GM21367 (cell line): ENCODE data around the gene INO80B.
A peak's percentile ranks its signal among the peaks of the same experiment; 100 is the strongest.
"Not testable (repeated sequence)": the region's sequence is repeated elsewhere in the genome, so short reads cannot be mapped to it uniquely, and the experiment has no call there.

Source experiments
- ATAC-seq: cut with Tn5 transposase; IDR thresholded peaks from one replicate; pipeline ENCODE4 v1.9.1; 2021; ENCODE audit not compliant: unreplicated experiment

INO80B gene

GRCh38 chr2:74447230-74447999 lies 7.5 kb upstream of the INO80B start:
- ATAC-seq: no peak

GRCh38 chr2:74448771-74449170 lies 6.1 kb upstream of the INO80B start:
- ATAC-seq: no peak

GRCh38 chr2:74450570-74451190 lies 4.2 kb upstream of the INO80B start:
- ATAC-seq: no peak

- no peak for ATAC-seq
These were observed 2.3 kb downstream of the INO80B start for GRCh38 chr2:74457129-74457548.

- ATAC-seq: peak; percentile 28
These were observed 2.8 kb downstream of the INO80B start for GRCh38 chr2:74457549-74458131.

GRCh38 chr2:74458132-74458937 lies 3.4 kb downstream of the INO80B start, which contains the start of gene WBP1:
Gene WBP1 (plus strand): TSS chr2:74458438. CDS start chr2:74458603, 165 bp downstream.
- ATAC-seq: peak; percentile 75

- no peak for ATAC-seq
These were observed 4.1 kb downstream of the INO80B start for GRCh38 chr2:74458938-74459363.

- ATAC-seq: not testable (repeated sequence)
These were observed 4.7 kb downstream of the INO80B start for GRCh38 chr2:74459503-74460118.

- ATAC-seq: not testable (repeated sequence)
These were observed 5.3 kb downstream of the INO80B start for GRCh38 chr2:74460187-74460586.

- no peak for ATAC-seq
These were observed 6.5 kb downstream of the INO80B start for GRCh38 chr2:74461187-74462053.

- no peak for ATAC-seq
These were observed 7.3 kb downstream of the INO80B start for GRCh38 chr2:74462054-74462785.

GRCh38 chr2:74462786-74463105 lies 7.9 kb downstream of the INO80B start:
- ATAC-seq: no peak

GRCh38 chr2:74464406-74464805 lies 9.5 kb downstream of the INO80B start:
- ATAC-seq: no peak

- not testable (repeated sequence) for ATAC-seq
These were observed 15.9 kb downstream of the INO80B start for GRCh38 chr2:74470742-74471141.

- no peak for ATAC-seq
These were observed 16.6 kb downstream of the INO80B start for GRCh38 chr2:74471332-74472065.

- peak; percentile 75 for ATAC-seq
These were observed 17.4 kb downstream of the INO80B start, which contains the start of gene MRPL53 for GRCh38 chr2:74472086-74472944. Gene MRPL53 (minus strand): TSS chr2:74472680. CDS start chr2:74472660, 20 bp downstream.

GRCh38 chr2:74472945-74473258 lies 18.0 kb downstream of the INO80B start:
- ATAC-seq: no peak

- ATAC-seq: no peak
These were observed 19.6 kb downstream of the INO80B start for GRCh38 chr2:74474481-74474880.
